BLaER1 treated with 17β-estradiol and CSF1 and Interleukin-3, amounts not matched to agents 10 nM and 100 nM (cell line): Measurements from ENCODE around the gene DDX54.
A peak's percentile ranks its signal among the peaks of the same experiment; 100 is the strongest.
"Not testable (repeated sequence)": the region's sequence is repeated elsewhere in the genome, so short reads cannot be mapped to it uniquely, and the experiment has no call there.

Experiments
- H3K27ac ChIP-seq, 11 experiments: shearing (Covaris generic); formaldehyde crosslinking; 2 replicates each; pipeline ENCODE4 v1.8.1; 2022
- H3K27me3 ChIP-seq, 11 experiments: shearing (Covaris generic); formaldehyde crosslinking; 2 replicates each; pipeline ENCODE4 v1.8.1; 2022
- H3K36me3 ChIP-seq, 11 experiments: shearing (Covaris generic); formaldehyde crosslinking; 2 replicates each; pipeline ENCODE4 v1.8.1; 2022
- H3K4me1 ChIP-seq, 10 experiments: shearing (Covaris generic); formaldehyde crosslinking; 2 replicates each; pipeline ENCODE4 v1.8.1; 2022
- H3K4me2 ChIP-seq, 11 experiments: shearing (Covaris generic); formaldehyde crosslinking; 2 replicates each; pipeline ENCODE4 v1.8.1; 2022
- H3K4me3 ChIP-seq, 10 experiments: shearing (Covaris generic); formaldehyde crosslinking; 2 replicates each; pipeline ENCODE4 v1.8.1; 2022
- H3K9ac ChIP-seq, 11 experiments: shearing (Covaris generic); formaldehyde crosslinking; 2 replicates each; pipeline ENCODE4 v1.8.1; 2022
- H3K9me3 ChIP-seq, 11 experiments: shearing (Covaris generic); formaldehyde crosslinking; replicated peaks in 1 of 11; 2 replicates each; pipeline ENCODE4 v1.8.1; 2022
- H4K20me1 ChIP-seq, 11 experiments: shearing (Covaris generic); formaldehyde crosslinking; 2 replicates each; pipeline ENCODE4 v1.8.1; 2022
- Cebpa-rat ChIP-seq, 11 experiments: shearing (Covaris generic); IDR thresholded peaks; 2 replicates each; pipeline ENCODE4 v1.8.1; 2022

Gene DDX54

GRCh38 chr12:113120670-113121370 is 64.5 kb downstream of the DDX54 start:
- Histone ChIP-seq H3K4me2 (no peak overlapping the region; a peak in 1 of 22 replicates), H4K20me1 (peaks cover 0 to 9% (median 0%) of the 10 kb centered on the region in 11 experiments; a peak in 3 of 22 replicates), H3K4me1 (peaks cover 0 to 15% (median 5%) of the 10 kb centered on the region in 10 experiments; a peak in 10 of 20 replicates), H3K9ac (no peak overlapping the region), H3K4me3 (no peak overlapping the region), H3K36me3 (peaks cover 0 to 66% (median 14%) of the 10 kb centered on the region in 11 experiments; a peak in 12 of 22 replicates), H3K27ac (no peak overlapping the region), H3K9me3 (peaks cover 6 to 19% (median 11%) of the 10 kb centered on the region in 11 experiments; a peak in 19 of 22 replicates), H3K27me3 (no peaks in the 10 kb centered on the region)
- TF ChIP-seq Cebpa-rat (IDR thresholded peaks at IDR 0.05): no peak

DNA sequence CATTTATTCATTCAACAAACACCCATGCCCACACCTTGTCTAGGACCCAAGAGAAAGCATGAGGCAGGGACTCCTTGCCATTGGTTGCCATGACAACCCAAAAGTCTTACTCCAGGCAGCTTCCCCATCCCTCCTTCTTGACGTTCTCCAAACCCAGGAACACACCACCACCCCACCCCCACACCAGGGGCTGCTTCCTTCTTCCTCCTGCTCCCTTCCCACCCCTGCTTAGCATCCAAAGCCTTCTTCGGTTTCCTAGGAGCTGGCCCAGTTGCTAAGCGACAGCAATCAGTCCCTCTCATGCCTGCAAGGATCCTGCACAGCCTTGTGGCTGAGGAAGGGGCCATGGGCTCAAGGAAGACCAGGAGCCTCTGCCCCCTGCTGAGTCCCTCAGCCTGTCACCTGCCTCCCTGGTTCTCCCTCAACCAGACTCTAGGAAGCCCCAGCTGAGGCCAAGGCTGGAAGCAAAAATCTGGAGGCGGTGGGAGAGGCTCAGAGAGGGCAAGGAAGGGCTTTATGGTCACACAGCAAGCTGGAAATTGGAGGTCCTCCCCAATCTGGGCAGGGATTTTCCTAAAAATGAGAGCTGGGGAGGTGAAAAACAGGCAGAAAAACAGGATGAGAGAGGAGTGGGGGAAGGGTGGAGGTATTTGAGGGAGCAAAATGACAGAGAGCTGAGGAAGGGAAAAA is 65.2 kb downstream of the DDX54 start:
- Histone ChIP-seq H3K4me1 (peaks cover 0 to 15% (median 5%) of the 10 kb centered on the region in 10 experiments; a peak in 10 of 20 replicates), H3K9ac (no peak overlapping the region), H3K4me3 (no peak overlapping the region), H3K36me3 (peaks cover 0 to 68% (median 14%) of the 10 kb centered on the region in 11 experiments; a peak in 12 of 22 replicates), H4K20me1 (peaks cover 0 to 9% (median 0%) of the 10 kb centered on the region in 11 experiments; a peak in 3 of 22 replicates), H3K27ac (no peak overlapping the region), H3K9me3 (peaks cover 6 to 19% (median 11%) of the 10 kb centered on the region in 11 experiments; a peak in 19 of 22 replicates), H3K4me2 (peak overlapping the region in 1 of 11 experiments; percentile 12; a peak in 1 of 22 replicates), H3K27me3 (no peaks in the 10 kb centered on the region)
- TF ChIP-seq Cebpa-rat (IDR thresholded peaks at IDR 0.05): no peak

- peaks cover 0 to 9% (median 0%) of the 10 kb centered on the region in 11 experiments; a peak in 3 of 22 replicates for H4K20me1 ChIP-seq
- no peaks in the 10 kb centered on the region for H3K27me3 ChIP-seq
- peaks cover 0 to 60% (median 5%) of the 10 kb centered on the region in 11 experiments; a peak in 10 of 22 replicates for H3K36me3 ChIP-seq
- H3K4me3 ChIP-seq: no peak overlapping the region
- peaks cover 2 to 7% (median 3%) of the 10 kb centered on the region in 11 experiments; a peak in 17 of 22 replicates for H3K9me3 ChIP-seq
- peaks cover 0 to 15% (median 5%) of the 10 kb centered on the region in 10 experiments; a peak in 10 of 20 replicates for H3K4me1 ChIP-seq
- no peak overlapping the region for H3K9ac ChIP-seq
- TF ChIP-seq Cebpa-rat (IDR thresholded peaks at IDR 0.05): no peak
- no peak overlapping the region for H3K27ac ChIP-seq
- H3K4me2 ChIP-seq: no peak overlapping the region
Measured at GRCh38 chr12:113118142-113118541, 67.1 kb downstream of the DDX54 start.

DNA sequence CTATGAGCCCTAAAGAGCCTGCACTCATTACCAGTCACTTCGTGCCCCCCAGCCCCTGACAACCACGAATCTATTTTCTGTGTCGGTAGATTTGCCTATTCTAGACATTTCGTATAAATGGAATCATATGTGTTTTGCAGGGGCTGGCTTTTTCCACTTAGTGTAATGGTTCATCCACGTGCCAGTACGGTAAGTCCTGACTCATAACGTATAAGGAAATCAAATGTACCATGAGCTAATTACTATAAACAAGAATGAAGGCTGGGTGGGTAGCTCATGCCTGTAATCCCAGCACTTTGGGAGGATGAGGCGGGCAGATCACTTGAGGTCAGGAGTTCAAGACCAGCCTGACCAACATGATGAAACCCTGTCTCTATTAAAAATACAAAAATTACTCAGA is 67.6 kb downstream of the DDX54 start:
- H3K36me3 ChIP-seq: peaks cover 0 to 64% (median 4%) of the 10 kb centered on the region in 11 experiments; a peak in 9 of 22 replicates
- H4K20me1 ChIP-seq, H3K9me3 ChIP-seq, H3K27ac ChIP-seq, H3K4me3 ChIP-seq, H3K27me3 ChIP-seq, H3K4me2 ChIP-seq, H3K9ac ChIP-seq: not testable (repeated sequence)
- H3K4me1 ChIP-seq: peaks cover 0 to 15% (median 5%) of the 10 kb centered on the region in 10 experiments; a peak in 10 of 20 replicates

GRCh38 chr12:113116875-113117274 is 68.4 kb downstream of the DDX54 start:
- Histone ChIP-seq H3K36me3 (peaks cover 0 to 72% (median 4%) of the 10 kb centered on the region in 11 experiments; a peak in 9 of 22 replicates), H3K4me1 (peaks cover 0 to 7% (median under 1%) of the 10 kb centered on the region in 10 experiments; a peak in 9 of 20 replicates), H3K4me2 (no peak overlapping the region), H3K4me3 (no peak overlapping the region), H4K20me1 (peaks cover 0 to 9% (median 0%) of the 10 kb centered on the region in 11 experiments; a peak in 3 of 22 replicates), H3K27me3 (no peaks in the 10 kb centered on the region), H3K9ac (no peak overlapping the region), H3K9me3 (no peaks in the 10 kb centered on the region), H3K27ac (no peak overlapping the region)
- no peak for TF ChIP-seq Cebpa-rat (IDR thresholded peaks at IDR 0.05)

GRCh38 chr12:113115455-113116126 is 69.7 kb downstream of the DDX54 start:
- Histone ChIP-seq H3K4me2 (no peak overlapping the region), H3K27ac (no peak overlapping the region), H3K4me3 (no peak overlapping the region), H3K27me3 (no peaks in the 10 kb centered on the region), H3K9ac (no peak overlapping the region), H3K9me3 (no peaks in the 10 kb centered on the region), H4K20me1 (peaks cover 0 to 9% (median 0%) of the 10 kb centered on the region in 11 experiments; a peak in 3 of 22 replicates), H3K4me1 (no peaks in the 10 kb centered on the region; a peak in 1 of 20 replicates), H3K36me3 (peaks cover 0 to 85% (median 4%) of the 10 kb centered on the region in 11 experiments; a peak in 9 of 22 replicates)
- TF ChIP-seq Cebpa-rat (IDR thresholded peaks at IDR 0.05): no peak

DNA sequence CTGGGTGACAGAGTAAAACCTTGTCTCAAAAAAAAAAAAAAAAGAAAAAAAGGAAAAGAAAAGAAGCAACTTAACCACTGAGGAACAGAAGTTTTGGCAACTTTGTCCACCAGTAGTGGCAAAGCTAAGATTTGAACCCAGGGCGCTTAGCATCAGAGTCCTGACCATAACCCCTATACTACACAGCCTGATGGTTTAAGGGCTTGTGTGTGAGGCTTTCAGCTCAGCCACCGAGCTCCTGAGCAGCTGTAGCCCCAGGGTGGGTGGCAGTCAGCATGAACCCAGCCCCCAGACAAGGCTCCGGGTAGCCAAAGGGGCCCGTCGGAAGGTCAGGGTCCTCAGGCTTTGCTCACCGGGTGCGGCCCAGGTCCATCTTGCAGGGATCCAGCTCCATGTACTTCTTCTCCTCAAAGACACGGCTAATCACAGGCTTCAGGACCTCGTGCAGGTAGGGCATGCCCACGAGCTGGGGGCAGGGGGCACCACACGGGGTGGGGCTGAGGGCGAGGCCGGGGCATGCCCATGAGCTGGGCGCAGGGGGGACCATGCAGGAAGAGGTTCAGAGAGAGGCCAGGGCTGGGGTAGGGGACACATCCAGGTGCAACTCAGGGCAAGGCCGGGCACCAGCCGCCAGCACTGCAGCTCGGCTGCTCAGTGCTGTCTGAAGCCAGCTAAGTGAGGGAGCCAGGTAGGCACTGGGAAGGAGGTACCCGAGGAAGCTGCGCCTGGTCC is 70.7 kb downstream of the DDX54 start:
- peaks cover 0 to 90% (median 4%) of the 10 kb centered on the region in 11 experiments; a peak in 9 of 22 replicates for H3K36me3 ChIP-seq
- H3K27ac ChIP-seq: no peak overlapping the region
- H3K9ac ChIP-seq: no peak overlapping the region
- H4K20me1 ChIP-seq: peaks cover 0 to 5% (median 0%) of the 10 kb centered on the region in 11 experiments; a peak in 3 of 22 replicates
- no peak for TF ChIP-seq Cebpa-rat (IDR thresholded peaks at IDR 0.05)
- no peaks in the 10 kb centered on the region for H3K27me3 ChIP-seq
- H3K4me1 ChIP-seq: 0 out of 20 replicates have a peak, but pooled peaks cover 0 to 6% (median 0%) of the 10 kb centered on the region in 10 experiments
- no peak overlapping the region for H3K4me3 ChIP-seq
- no peak overlapping the region for H3K4me2 ChIP-seq
- H3K9me3 ChIP-seq: no peaks in the 10 kb centered on the region

DNA sequence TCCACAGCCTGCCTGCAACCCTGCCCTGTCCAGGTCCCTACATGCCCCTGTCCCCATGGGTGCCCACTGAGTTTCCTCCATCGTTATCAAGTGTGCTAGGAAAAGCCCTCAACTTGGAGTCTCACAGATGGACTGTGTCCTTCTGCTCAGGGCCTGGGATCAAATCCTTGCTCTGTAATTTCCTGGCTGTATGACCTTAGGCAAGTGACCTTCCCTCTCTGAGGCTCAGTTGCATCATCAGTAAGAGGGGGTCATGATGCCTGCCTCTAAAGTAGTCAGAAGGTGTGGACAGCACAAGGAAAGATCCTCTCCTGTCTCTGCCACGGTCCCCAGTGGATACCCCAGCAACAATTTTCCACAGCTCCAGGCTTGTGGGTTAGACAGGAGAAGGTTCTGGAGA is 71.9 kb downstream of the DDX54 start:
- H3K4me2 ChIP-seq: no peak overlapping the region
- peaks cover 0 to 80% (median 4%) of the 10 kb centered on the region in 11 experiments; a peak in 9 of 22 replicates for H3K36me3 ChIP-seq
- no peak overlapping the region for H3K9ac ChIP-seq
- 0 out of 20 replicates have a peak, but pooled peaks cover 0 to 7% (median 0%) of the 10 kb centered on the region in 10 experiments for H3K4me1 ChIP-seq
- H3K27ac ChIP-seq: no peak overlapping the region
- H3K4me3 ChIP-seq: no peak overlapping the region
- no peaks in the 10 kb centered on the region for H3K9me3 ChIP-seq
- no peaks in the 10 kb centered on the region for H3K27me3 ChIP-seq
- H4K20me1 ChIP-seq: peaks cover 0 to 5% (median 0%) of the 10 kb centered on the region in 11 experiments; a peak in 1 of 22 replicates
- TF ChIP-seq Cebpa-rat (IDR thresholded peaks at IDR 0.05): no peak
